Skin of body (tissue), 2 donors: ENCODE measurements around the gene DNAJC8. TPM values are rescaled to one million over a fixed set of nuclear protein-coding genes. Genes with fewer than 3 reads are reported as not detected.
A peak's percentile ranks its signal among the peaks of the same experiment; 100 is the strongest.

Experiments
- DNase-seq: peaks from one replicate; lab custom pipeline; 2025; lab: John Stamatoyannopoulos, UW
- total RNA-seq: library from RNA; depleted of rRNA; stranded (reverse); fragments of >200 nt; gene quantifications from one replicate; pipeline ENCODE4 v1.2.3, GENCODE V29; 2014

The DNAJC8 gene
- total RNA-seq, 1 donor from 2014 or later, result 31.5 TPM

- no peak for DNase-seq
Observed at GRCh38 chr1:28249866-28250295, 17.1 kb upstream of the DNAJC8 start.

DNA sequence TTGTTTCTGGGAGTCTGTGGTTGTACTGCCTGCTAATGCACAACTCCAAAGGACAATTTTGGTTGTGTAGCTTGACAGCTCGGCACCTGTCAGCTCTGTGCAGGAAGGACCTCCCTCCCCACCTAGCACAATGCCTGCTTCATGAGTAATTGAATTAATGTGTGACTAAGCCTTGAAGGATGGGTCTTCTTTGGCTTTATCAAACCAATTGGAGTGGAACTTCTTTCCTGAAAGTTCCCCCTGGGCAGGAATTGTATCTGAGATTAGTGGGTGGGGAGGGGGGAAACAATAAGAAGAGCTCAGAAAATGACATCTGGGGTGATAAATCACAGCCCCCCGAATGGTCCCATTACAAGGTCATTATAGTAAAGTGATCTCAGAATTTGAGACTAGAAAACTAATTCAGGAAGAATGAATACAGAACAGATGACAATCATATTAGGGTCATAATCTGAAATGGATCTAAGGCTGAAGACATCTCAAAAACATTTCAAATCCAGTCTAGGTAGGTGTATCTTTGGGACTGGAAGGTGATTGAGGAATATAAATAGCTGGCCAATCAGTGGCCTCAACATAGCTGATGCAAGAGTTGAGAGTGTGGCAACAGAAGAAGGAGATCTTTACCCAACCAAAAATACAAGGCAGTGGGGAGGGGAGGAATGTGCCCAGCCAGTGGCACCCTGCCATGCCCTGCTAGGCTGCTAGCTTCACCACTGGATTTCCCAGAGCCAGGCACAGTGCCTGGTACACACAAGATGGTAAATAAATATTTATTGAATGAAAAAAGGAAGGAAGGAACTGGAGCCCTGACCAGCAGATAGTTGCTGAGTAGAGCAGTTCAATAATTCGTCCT is 16.4 kb upstream of the DNAJC8 start:
- DNase-seq, result no peak

DNA sequence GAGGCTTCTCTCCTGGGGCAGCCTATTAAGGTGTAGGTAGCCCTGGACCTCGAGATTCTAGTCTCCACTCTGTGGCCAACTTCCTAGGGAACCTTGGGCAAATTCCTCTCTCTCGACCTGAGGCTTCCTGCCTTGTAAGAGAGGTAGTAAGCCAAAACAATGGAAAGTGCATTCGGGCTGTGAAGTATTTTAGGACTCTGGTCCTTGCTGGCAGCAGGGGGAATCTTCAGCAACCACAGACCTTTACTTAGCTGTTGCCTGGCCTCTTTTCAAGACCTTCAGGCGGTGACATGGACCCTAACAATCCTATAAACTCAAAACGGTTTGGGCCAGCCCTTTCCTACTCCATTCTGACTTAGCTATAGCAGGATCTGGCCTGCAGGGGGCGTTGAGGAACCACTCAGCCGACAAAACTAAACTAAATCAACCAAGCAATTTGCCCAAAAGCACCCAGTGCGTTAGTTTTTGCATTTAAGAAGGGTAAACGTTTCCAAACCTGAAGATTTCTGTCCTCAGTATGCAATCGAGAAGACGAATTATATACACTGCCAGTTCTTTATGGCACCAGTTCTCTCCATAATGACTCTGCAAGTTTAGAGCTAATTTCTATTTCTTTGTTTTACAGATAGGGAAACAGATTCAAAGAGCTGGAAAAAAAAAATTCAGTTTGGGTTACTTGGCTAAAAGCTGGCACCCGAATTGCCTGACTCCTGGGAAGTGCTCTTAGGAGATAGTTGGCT is 15.6 kb upstream of the DNAJC8 start:
- peak; percentile 72 for DNase-seq

- no peak for DNase-seq
Observed at GRCh38 chr1:28247612-28248272, 14.9 kb upstream of the DNAJC8 start.

GRCh38 chr1:28246427-28246832 is 13.6 kb upstream of the DNAJC8 start:
- DNase-seq, result peak; percentile 20

- DNase-seq, result no peak
Observed at GRCh38 chr1:28244549-28245251, 11.9 kb upstream of the DNAJC8 start.

GRCh38 chr1:28243685-28244311 is 11.0 kb upstream of the DNAJC8 start:
- DNase-seq, result no peak

DNA sequence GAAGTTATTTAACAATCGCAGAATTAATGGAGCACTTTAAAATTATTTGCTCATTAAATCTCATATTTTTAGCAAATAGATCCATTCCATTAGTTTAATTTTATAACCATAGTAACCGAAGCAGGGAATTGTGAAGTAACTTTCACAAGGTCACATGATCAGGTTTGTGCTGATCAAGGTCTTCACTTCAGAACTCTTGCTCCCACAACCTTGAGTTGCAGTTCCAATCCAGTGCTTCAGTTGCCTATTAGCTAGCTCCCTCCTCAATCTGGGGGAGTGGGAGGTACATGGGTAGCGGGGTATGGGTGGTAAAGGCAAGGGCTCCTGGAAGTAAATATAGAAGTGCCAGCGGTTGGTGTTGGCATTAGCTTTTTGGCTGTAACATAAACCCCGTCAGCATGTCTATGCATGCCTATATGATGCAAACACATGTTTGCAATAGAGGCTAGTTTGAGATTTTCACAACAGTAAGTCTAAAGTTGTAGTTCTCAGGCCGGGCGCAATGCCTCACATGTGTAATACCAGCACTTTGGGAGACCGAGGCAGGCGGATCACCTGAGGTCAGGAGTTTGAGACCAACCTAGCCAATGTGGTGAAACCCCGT is 8.9 kb upstream of the DNAJC8 start:
- no peak for DNase-seq

DNA sequence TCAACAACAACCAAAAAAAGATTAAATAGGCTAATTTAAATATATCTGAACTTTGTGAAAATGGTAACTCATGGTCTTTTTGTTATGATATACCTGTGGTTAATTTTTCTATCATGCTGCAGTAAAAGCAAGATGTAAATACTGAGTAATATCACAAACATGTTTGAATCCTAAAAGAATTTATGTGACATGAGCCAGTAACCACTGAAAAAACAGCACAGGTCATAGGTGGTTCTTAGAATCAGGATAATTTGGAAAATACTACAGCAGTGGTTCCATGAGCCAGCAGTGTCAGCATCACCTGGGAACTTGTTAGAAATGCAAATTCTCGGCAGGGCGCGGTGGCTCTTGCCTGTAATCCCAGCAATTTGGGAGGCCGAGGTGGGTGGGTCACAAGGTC is 7.2 kb upstream of the DNAJC8 start:
- no peak for DNase-seq

DNA sequence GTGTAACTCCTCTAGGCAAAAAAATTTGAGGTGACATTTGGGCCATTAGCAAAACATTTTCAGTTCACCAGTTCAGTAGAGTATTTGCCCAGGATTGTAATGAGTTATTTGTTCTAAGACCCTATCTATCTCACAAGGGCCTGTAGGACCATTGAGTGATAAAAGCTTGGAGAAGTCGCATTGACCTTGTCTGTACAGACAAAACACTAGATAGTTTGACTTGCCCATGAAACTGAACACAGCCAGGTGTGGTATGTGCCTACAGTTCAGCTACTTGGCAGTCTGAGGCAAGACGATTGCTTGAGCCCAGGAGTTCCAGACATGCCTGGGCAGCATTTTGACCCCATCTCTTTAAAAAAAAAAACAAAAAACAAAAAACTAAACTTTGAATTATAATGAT is 6.2 kb upstream of the DNAJC8 start:
- DNase-seq, result no peak

- DNase-seq, result no peak
Observed at GRCh38 chr1:28236656-28237322, 4.0 kb upstream of the DNAJC8 start.

- peak; percentile 99 for DNase-seq
Observed at GRCh38 chr1:28235755-28236655, 3.2 kb upstream of the DNAJC8 start, which contains the start of gene ATP5IF1. ATP5IF1 (plus strand) TSS chr1:28236124; CDS start chr1:28236184, 60 bp downstream.

DNA sequence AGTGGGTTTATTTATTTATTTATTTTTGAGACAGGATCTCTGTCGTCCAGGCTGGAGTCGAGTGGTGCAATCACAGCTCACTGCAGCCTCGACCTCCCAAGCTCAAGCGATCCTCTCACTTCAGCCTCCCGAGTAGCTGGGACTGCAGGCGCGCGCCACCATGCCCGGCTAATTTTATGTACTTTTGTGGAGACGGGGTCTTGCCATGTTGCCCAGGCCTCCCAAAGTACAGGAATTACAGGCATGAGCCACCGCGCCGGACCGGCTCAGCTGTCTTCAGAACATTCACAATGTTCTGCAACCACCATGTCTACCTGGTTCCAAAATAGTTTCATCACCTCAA is 406 bp upstream of the DNAJC8 start:
- no peak for DNase-seq

- DNase-seq, result no peak
Observed at GRCh38 chr1:28229996-28230395, 2.8 kb downstream of the DNAJC8 start.

GRCh38 chr1:28229089-28229488 is 3.7 kb downstream of the DNAJC8 start:
- DNase-seq, result no peak

- DNase-seq, result no peak
Observed at GRCh38 chr1:28213315-28213714, 19.5 kb downstream of the DNAJC8 start.

- DNase-seq, result no peak
Observed at GRCh38 chr1:28209700-28210099, 23.1 kb downstream of the DNAJC8 start.

GRCh38 chr1:28208818-28209441 is 23.9 kb downstream of the DNAJC8 start:
- no peak for DNase-seq

- DNase-seq, result no peak
Observed at GRCh38 chr1:28205243-28205642, 27.6 kb downstream of the DNAJC8 start.
